Activated CD8-positive, alpha-beta T cell treated with anti-CD3 and anti-CD28 coated beads for 36 hours (primary cell): Measurements from ENCODE around the gene CH25H. TPM values are rescaled to one million over a fixed set of nuclear protein-coding genes. Genes with fewer than 3 reads are reported as not detected.
"Not testable (repeated sequence)": the region's sequence is repeated elsewhere in the genome, so short reads cannot be mapped to it uniquely, and the experiment has no call there.

ENCODE experiments used
- ATAC-seq: fragments of 200-7000 bp; cut with Tn5 transposase; one replicate; pipeline ENCODE4 v1.10.0; 2021; ENCODE audit warnings: mild to moderate bottlenecking, moderate library complexity
- CTCF ChIA-PET: fragments of 350-600 bp; sonication (Branson Sonifier 250); formaldehyde crosslinking; loops from one replicate; lab custom pipeline; 2021; ENCODE audit warnings: antibody characterized with exemption; lab: Charles Lee
- POLR2A ChIA-PET: fragments of 350-600 bp; sonication (Branson Sonifier 250); formaldehyde crosslinking; loops from one replicate; lab custom pipeline; 2021; ENCODE audit warnings: antibody characterized with exemption; lab: Charles Lee
- DNase-seq: peaks from one replicate; pipeline ENCODE4 v3.0.0-alpha.2; 2020
- H3K27ac Mint-ChIP-seq: one replicate; pipeline ENCODE4 v1.8.0; 2021; ENCODE audit warnings: mild to moderate bottlenecking, mixed read lengths
- H3K27me3 Mint-ChIP-seq: one replicate; pipeline ENCODE4 v1.8.0; 2021; ENCODE audit warnings: mixed read lengths
- H3K36me3 Mint-ChIP-seq: one replicate; pipeline ENCODE4 v1.8.0; 2021; ENCODE audit warnings: low read depth, mixed read lengths
- H3K4me1 Mint-ChIP-seq: one replicate; pipeline ENCODE4 v1.8.0; 2021; ENCODE audit warnings: low read depth, mixed read lengths
- H3K4me3 Mint-ChIP-seq: one replicate; pipeline ENCODE4 v1.8.0; 2021; ENCODE audit warnings: mild to moderate bottlenecking, moderate library complexity, mixed read lengths
- H3K9me3 Mint-ChIP-seq: one replicate; pipeline ENCODE4 v1.8.0; 2021; ENCODE audit warnings: mixed read lengths
- intact Hi-C: fragments of 100-400 bp; cut with micrococcal nuclease; formaldehyde crosslinking; loops from one replicate; pipeline ENCODE4 v1.10.0; 2022
- total RNA-seq, 2 experiments: library from RNA; stranded (reverse); gene quantifications; one replicate each; pipeline ENCODE4 v1.2.3, GENCODE V29; 2021
- TF ChIP-seq, protein P1 (sequence below): fragments of 200-600 bp; IDR thresholded peaks from one replicate; pipeline ENCODE4 v1.8.0; 2022; ENCODE audit warnings: antibody characterized with exemption, mild to moderate bottlenecking

The CH25H gene
- total RNA-seq, 2 experiments from 2014 or later, result not detected

GRCh38 chr10:89251409-89252224 lies 44.5 kb upstream of the CH25H start, which contains the start of gene LIPA:
TSS of gene LIPA (minus strand) at chr10:89251775. CDS start at chr10:89247648, 4,127 bp downstream.
- TF ChIP-seq, protein P1, sequence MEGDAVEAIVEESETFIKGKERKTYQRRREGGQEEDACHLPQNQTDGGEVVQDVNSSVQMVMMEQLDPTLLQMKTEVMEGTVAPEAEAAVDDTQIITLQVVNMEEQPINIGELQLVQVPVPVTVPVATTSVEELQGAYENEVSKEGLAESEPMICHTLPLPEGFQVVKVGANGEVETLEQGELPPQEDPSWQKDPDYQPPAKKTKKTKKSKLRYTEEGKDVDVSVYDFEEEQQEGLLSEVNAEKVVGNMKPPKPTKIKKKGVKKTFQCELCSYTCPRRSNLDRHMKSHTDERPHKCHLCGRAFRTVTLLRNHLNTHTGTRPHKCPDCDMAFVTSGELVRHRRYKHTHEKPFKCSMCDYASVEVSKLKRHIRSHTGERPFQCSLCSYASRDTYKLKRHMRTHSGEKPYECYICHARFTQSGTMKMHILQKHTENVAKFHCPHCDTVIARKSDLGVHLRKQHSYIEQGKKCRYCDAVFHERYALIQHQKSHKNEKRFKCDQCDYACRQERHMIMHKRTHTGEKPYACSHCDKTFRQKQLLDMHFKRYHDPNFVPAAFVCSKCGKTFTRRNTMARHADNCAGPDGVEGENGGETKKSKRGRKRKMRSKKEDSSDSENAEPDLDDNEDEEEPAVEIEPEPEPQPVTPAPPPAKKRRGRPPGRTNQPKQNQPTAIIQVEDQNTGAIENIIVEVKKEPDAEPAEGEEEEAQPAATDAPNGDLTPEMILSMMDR, result no peak
- intact Hi-C loops, result loop anchor here (5.0 kb wide), 1 partner anchor 451 kb away; the partner anchor contains the start of gene KIF20B
- POLR2A ChIA-PET, result interaction anchor here (0.5 to 1.9 kb wide), 7 partner anchors 11 to 291 kb away, joined by 3 to 7 read pairs (median 3); partner anchors contain the start of genes FAS and IFIT5
- ATAC-seq (peak; percentile 96), DNase-seq (peak; percentile 98)
- H3K4me3 Mint-ChIP-seq, result peak within 1 kb of the TSS; percentile 88
- H3K9me3 Mint-ChIP-seq, result peaks cover 23% of the 10 kb centered on the region
- peaks cover 31% of the 10 kb centered on the region for H3K4me1 Mint-ChIP-seq
- H3K36me3 Mint-ChIP-seq, result peaks cover 19% of the 10 kb centered on the region
- H3K27me3 Mint-ChIP-seq, result peaks cover 3% of the 10 kb centered on the region
- CTCF ChIA-PET, result interaction anchor here (0.8 to 2.3 kb wide), 7 partner anchors 33 to 317 kb away, joined by 3 to 16 read pairs (median 3); partner anchors contain the start of gene IFIT1B
- H3K27ac Mint-ChIP-seq, result peak within 1 kb of the TSS; percentile 76

DNA sequence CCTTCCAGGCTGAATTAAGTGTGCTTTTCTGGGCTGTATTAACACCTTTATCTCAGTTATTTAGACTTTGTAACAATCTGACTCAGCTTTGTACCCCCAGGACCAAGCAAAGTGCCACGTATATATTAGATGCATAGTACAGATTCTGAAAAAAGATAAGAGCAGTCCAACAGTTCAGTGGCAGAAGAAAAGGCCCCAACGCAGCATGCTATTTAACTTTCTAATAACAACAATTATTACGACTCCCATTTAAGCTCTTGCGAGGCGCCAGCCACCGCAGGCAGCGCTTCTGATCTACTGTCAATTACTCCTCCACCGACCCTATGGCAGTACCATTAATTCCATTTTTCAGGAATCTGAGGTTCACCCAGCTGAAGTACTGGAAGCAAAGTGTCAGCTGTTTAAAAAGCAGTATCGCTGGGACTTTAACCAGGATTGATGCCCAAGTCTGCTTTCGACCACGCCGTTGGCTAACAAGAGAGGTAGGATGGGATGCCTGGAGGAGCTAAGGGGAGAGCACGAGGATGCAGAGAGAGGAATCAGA lies 43.8 kb upstream of the CH25H start:
- no peak for ATAC-seq
- H3K27ac Mint-ChIP-seq, result peak overlapping the region; percentile 40
- POLR2A ChIA-PET, result interaction anchor here (0.7 to 1.9 kb wide), 5 partner anchors 11 to 291 kb away, joined by 3 to 6 read pairs (median 3); partner anchors contain the start of gene IFIT5
- CTCF ChIA-PET, result interaction anchor here (1.3 to 2.3 kb wide), 4 partner anchors 33 to 316 kb away, joined by 3 to 16 read pairs (median 5); partner anchors contain the start of gene IFIT1B
- H3K27me3 Mint-ChIP-seq, result peaks cover under 1% of the 10 kb centered on the region
- intact Hi-C loops, result loop anchor here (5.0 kb wide), 1 partner anchor 451 kb away; the partner anchor contains the start of gene KIF20B
- peaks cover 31% of the 10 kb centered on the region for H3K4me1 Mint-ChIP-seq
- H3K9me3 Mint-ChIP-seq, result peaks cover 23% of the 10 kb centered on the region
- TF ChIP-seq, protein P1, result no peak
- DNase-seq, result no peak
- H3K4me3 Mint-ChIP-seq, result peak overlapping the region; percentile 88
- H3K36me3 Mint-ChIP-seq, result peaks cover 19% of the 10 kb centered on the region

DNA sequence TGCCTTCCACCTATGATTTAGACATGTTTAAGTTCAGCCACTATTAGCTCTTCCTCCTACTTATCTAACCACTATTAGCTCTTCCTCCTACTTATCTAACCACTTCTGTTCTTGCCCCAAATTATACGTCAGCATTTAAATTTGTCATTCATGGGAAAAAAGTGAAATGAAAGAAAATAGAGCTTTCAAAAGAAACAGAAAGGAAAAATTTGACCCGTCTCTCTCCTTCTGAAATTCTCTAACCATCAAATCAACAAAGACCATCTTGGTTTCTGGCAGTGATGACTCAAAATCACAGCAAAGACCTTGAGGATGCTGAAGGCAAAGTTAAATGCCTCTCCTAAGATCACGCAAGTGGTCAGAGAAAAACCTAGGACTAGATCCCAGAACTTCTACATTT lies 41.9 kb upstream of the CH25H start:
- Mint-ChIP-seq H3K4me3 (peak overlapping the region; percentile 42), H3K36me3 (peaks cover 9% of the 10 kb centered on the region), H3K4me1 (peaks cover 20% of the 10 kb centered on the region), H3K9me3 (peaks cover 12% of the 10 kb centered on the region), H3K27me3 (no peaks in the 10 kb centered on the region), H3K27ac (no peak overlapping the region)
- ChIA-PET CTCF (interaction anchor here (0.8 to 1.4 kb wide), 2 partner anchors 14 to 31 kb away, joined by 3 to 10 read pairs; no protein-coding TSS in a partner anchor), POLR2A (interaction anchor here (0.8 kb wide), 1 partner anchor 966 kb away, joined by 3 read pairs; no protein-coding TSS in a partner anchor)
- intact Hi-C loops, result no loop called here
- DNase-seq (no peak), ATAC-seq (no peak)
- TF ChIP-seq, protein P1, result no peak

DNA sequence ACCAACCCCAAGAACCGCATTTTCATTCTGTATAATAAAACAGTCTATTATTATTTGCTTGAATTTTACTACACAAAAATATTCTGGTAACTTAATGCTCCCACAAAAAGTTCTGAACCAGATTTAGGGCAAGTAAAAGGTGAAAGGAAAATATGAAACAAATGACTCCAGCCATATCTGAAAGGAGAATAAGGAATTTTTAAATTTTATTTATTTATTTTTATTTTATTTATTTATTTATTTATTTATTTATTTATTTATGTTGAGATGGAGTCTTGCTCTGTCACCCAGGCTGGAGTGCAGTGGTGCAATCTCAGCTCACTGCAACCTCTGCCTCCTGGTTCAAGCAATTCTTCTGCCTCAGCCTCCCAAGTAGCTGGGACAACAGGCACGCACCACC lies 40.5 kb upstream of the CH25H start:
- POLR2A ChIA-PET, H3K9me3 Mint-ChIP-seq: not testable (repeated sequence)

DNA sequence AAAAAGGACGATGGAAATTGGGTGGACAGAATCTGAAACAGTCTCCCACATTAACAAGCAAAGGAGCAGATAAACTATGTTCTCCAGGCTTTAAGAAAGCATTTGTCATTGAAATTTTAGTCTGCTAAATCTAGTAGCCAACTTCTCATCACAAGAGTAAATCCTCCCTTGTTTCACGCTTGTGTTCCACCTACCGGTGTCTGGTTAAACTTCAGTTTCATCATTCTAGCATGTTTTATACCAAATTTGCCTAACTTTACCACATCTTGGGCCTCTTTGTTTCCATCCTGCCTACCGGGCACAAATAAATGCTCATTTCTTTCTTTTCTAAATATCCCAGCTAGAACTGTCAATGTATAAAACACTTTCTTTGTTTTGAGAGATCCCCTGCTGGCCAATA lies 38.7 kb upstream of the CH25H start:
- Mint-ChIP-seq H3K9me3 (no peaks in the 10 kb centered on the region), H3K4me1 (peaks cover 18% of the 10 kb centered on the region), H3K27ac (no peak overlapping the region), H3K36me3 (no peaks in the 10 kb centered on the region), H3K4me3 (no peak overlapping the region), H3K27me3 (no peaks in the 10 kb centered on the region)
- no peak for DNase-seq
- ChIA-PET CTCF (interaction anchor here (0.7 to 1.8 kb wide), 3 partner anchors 28 to 311 kb away, joined by 3 to 16 read pairs (median 5); no protein-coding TSS in a partner anchor), POLR2A (interaction anchor here (0.7 kb wide), 1 partner anchor 285 kb away, joined by 3 read pairs; no protein-coding TSS in a partner anchor)
- TF ChIP-seq, protein P1, result no peak
- intact Hi-C loops, result no loop called here
- no peak for ATAC-seq

More for the DNA sequence above, 40.5 kb upstream of the CH25H start:
- CTCF ChIA-PET, result interaction anchor here (1.8 kb wide), 1 partner anchor 30 kb away, joined by 16 read pairs; no protein-coding TSS in a partner anchor
- intact Hi-C loops, H3K4me3 Mint-ChIP-seq, ATAC-seq, H3K36me3 Mint-ChIP-seq, DNase-seq, H3K27me3 Mint-ChIP-seq, H3K27ac Mint-ChIP-seq: not testable (repeated sequence)
- H3K4me1 Mint-ChIP-seq, result peaks cover 20% of the 10 kb centered on the region
